SK-N-SH (cell line): ENCODE data around the gene NUF2. TPM values are rescaled to one million over a fixed set of nuclear protein-coding genes. Genes with fewer than 3 reads are reported as not detected.

Experiments
- CTCF ChIA-PET: fragments of 300-600, 350-600 bp; formaldehyde crosslinking; extraction: SDS; loops from one replicate; lab custom pipeline; 2021; lab: Yijun Ruan, JAX
- POLR2A ChIA-PET: fragments of 350-600 bp; sonication (Branson Sonifier 250); formaldehyde crosslinking; extraction: SDS; loops from one replicate; lab custom pipeline; 2020; ENCODE audit warnings: antibody characterized with exemption, inconsistent platforms; lab: Yijun Ruan, JAX
- DNase-seq: peaks from one replicate; pipeline ENCODE4 v3.0.0; 2012
- H2AFZ ChIP-seq: fragments of 200-600 bp; sonication (generic); 2 replicates; pipeline ENCODE4 v1.8.1; 2016; ENCODE audit warnings: antibody characterized with exemption, mild to moderate bottlenecking, low read depth
- H3F3A ChIP-seq: fragments of 200-600 bp; sonication (generic); replicated peaks from 2 replicates; pipeline ENCODE3; 2016; ENCODE audit warnings: antibody characterized with exemption, mild to moderate bottlenecking; ENCODE audit not compliant: insufficient read depth
- H3K27ac ChIP-seq, 2 experiments: fragments of 200-500 bp in 1 of 2; fragments of 200-600 bp in 1 of 2; sonication (Bioruptor generic) in 1 of 2; sonication (generic), shearing (Covaris generic) in 1 of 2; 2 replicates each; pipeline versions ENCODE4 v1.5.1 to v1.6.1; 2014 to 2016; ENCODE audit warnings: low read depth in 2 of 2, inconsistent platforms in 1 of 2, low read length in 1 of 2, mild to moderate bottlenecking in 1 of 2, mixed read lengths in 1 of 2
- H3K27me3 ChIP-seq: fragments of 200-600 bp; sonication (generic), shearing (Covaris generic); 2 replicates; pipeline ENCODE4 v1.6.1; 2016; ENCODE audit warnings: mixed run types; ENCODE audit not compliant: insufficient read depth
- H3K36me3 ChIP-seq, 2 experiments: fragments of 200-500 bp in 1 of 2; fragments of 200-600 bp in 1 of 2; sonication (Bioruptor generic) in 1 of 2; sonication (generic) in 1 of 2; replicated peaks in 1 of 2; 2 replicates each; pipeline versions ENCODE3 to v1.5.1; 2014 to 2016; ENCODE audit warnings: low read length in 1 of 2, mild to moderate bottlenecking in 1 of 2; ENCODE audit not compliant: insufficient read depth in 2 of 2, control insufficient read depth in 1 of 2
- H3K4me1 ChIP-seq, 2 experiments: fragments of 200-500 bp in 1 of 2; fragments of 200-600 bp in 1 of 2; sonication (Bioruptor generic) in 1 of 2; sonication (generic), shearing (Covaris generic) in 1 of 2; 2 replicates each; pipeline versions ENCODE4 v1.5.1 to v1.6.1; 2014 to 2016; ENCODE audit warnings: low read depth in 1 of 2, low read length in 1 of 2, mixed run types in 1 of 2; ENCODE audit not compliant: insufficient read depth in 2 of 2, control insufficient read depth in 1 of 2
- H3K4me2 ChIP-seq: fragments of 200-600 bp; sonication (generic), shearing (Covaris generic); 2 replicates; pipeline ENCODE4 v1.6.1; 2017; ENCODE audit warnings: mixed run types
- H3K4me3 ChIP-seq, 2 experiments: fragments of 200-500 bp in 1 of 2; fragments of 200-600 bp in 1 of 2; sonication (Bioruptor generic) in 1 of 2; sonication (generic), shearing (Covaris generic) in 1 of 2; 2 replicates each; pipeline versions ENCODE4 v1.5.1 to v1.8.1; 2014 to 2016; ENCODE audit warnings: low read depth in 2 of 2, inconsistent platforms in 1 of 2, low read length in 1 of 2, mild to moderate bottlenecking in 1 of 2, mixed read lengths in 1 of 2, moderate library complexity in 1 of 2
- H3K79me2 ChIP-seq: fragments of 200-600 bp; sonication (generic); 2 replicates; pipeline ENCODE4 v1.8.1; 2017; ENCODE audit warnings: mild to moderate bottlenecking; ENCODE audit not compliant: insufficient read depth
- H3K9ac ChIP-seq: fragments of 200-600 bp; sonication (generic); 2 replicates; pipeline ENCODE4 v1.6.1; 2017; ENCODE audit warnings: mixed run types
- H3K9me2 ChIP-seq: fragments of 200-600 bp; sonication (generic); 2 replicates; pipeline ENCODE4 v1.6.1; 2017; ENCODE audit warnings: mixed run types
- H3K9me3 ChIP-seq: fragments of 200-600 bp; sonication (generic); 2 replicates; pipeline ENCODE4 v1.6.1; 2017; ENCODE audit warnings: mixed run types, mild to moderate bottlenecking, moderate library complexity
- H4K20me1 ChIP-seq: fragments of 200-600 bp; sonication (generic); 2 replicates; pipeline ENCODE4 v1.6.1; 2017; ENCODE audit warnings: mild to moderate bottlenecking, mixed run types; ENCODE audit not compliant: insufficient read depth
- CHD2 ChIP-seq: fragments of 150-350 bp; IDR thresholded peaks from 2 replicates; pipeline ENCODE4 v1.6.1; 2018; ENCODE audit warnings: low read length; ENCODE audit not compliant: partially characterized antibody
- EP300 ChIP-seq, 2 experiments: IDR thresholded peaks; 2 replicates each; pipeline versions ENCODE4 v1.4.0 to v1.6.1; 2012; ENCODE audit warnings: borderline replicate concordance in 1 of 2, low read depth in 1 of 2, low read length in 1 of 2
- FOSL2 ChIP-seq: IDR thresholded peaks from 2 replicates; pipeline ENCODE4 v1.4.0; 2012; ENCODE audit warnings: low read depth, mild to moderate bottlenecking, moderate library complexity, borderline replicate concordance
- FOXJ3 ChIP-seq: sonication (generic); formaldehyde crosslinking; IDR thresholded peaks from 2 replicates; pipeline ENCODE4 v1.5.1; 2020; ENCODE audit warnings: mild to moderate bottlenecking, missing genetic modification reagents
- GABPA ChIP-seq: IDR thresholded peaks from 2 replicates; pipeline ENCODE4 v1.4.0; 2012; ENCODE audit warnings: low read depth, mild to moderate bottlenecking
- JUND ChIP-seq: IDR thresholded peaks from 2 replicates; pipeline ENCODE4 v1.4.0; 2012
- NFIC ChIP-seq: IDR thresholded peaks from 2 replicates; pipeline ENCODE4 v1.4.0; 2012; ENCODE audit warnings: borderline replicate concordance
- NRF1 ChIP-seq: IDR thresholded peaks from 2 replicates; pipeline ENCODE4 v1.6.1; 2012; ENCODE audit warnings: low read depth, mild to moderate bottlenecking, low read length
- RCOR1 ChIP-seq: fragments of 150-350 bp; IDR thresholded peaks from 2 replicates; pipeline ENCODE4 v1.6.1; 2017; ENCODE audit warnings: antibody characterized with exemption, low read length
- RFX5 ChIP-seq: IDR thresholded peaks from 2 replicates; pipeline ENCODE4 v1.6.1; 2012; ENCODE audit warnings: mild to moderate bottlenecking, improper control_type of control experiment, low read length
- SIN3A ChIP-seq: IDR thresholded peaks from 2 replicates; pipeline ENCODE4 v1.6.1; 2012; ENCODE audit warnings: low read depth, mild to moderate bottlenecking, low read length, moderate library complexity, borderline replicate concordance
- SMC3 ChIP-seq: IDR thresholded peaks from 2 replicates; pipeline ENCODE4 v1.6.1; 2012; ENCODE audit warnings: low read depth, low read length, improper control_type of control experiment
- TCF12 ChIP-seq: IDR thresholded peaks from 2 replicates; pipeline ENCODE4 v1.4.0; 2012
- TEAD4 ChIP-seq: IDR thresholded peaks from 2 replicates; pipeline ENCODE4 v1.4.0; 2012; ENCODE audit warnings: mild to moderate bottlenecking, borderline replicate concordance; ENCODE audit not compliant: insufficient read depth
- WGBS: methylation state at CpG from one replicate; pipeline ENCODE4 v1.1.6; 2017; ENCODE audit warnings: low lambda C conversion rate; 5-methylcytosine and 5-hydroxymethylcytosine counted together
- polyA plus RNA-seq, 3 experiments: library from polyadenylated mRNA; depleted of rRNA; stranded (reverse); fragments of >200 nt; gene quantifications; 2 replicates each; pipeline ENCODE4 v1.2.3, GENCODE V29; 2012
- TF ChIP-seq, protein P1 (sequence below): fragments of 150-350 bp; IDR thresholded peaks from 2 replicates; pipeline ENCODE4 v1.6.1; 2017; ENCODE audit warnings: antibody characterized with exemption, low read length, low read depth, borderline replicate concordance
- TF ChIP-seq, protein P2 (sequence below): IDR thresholded peaks from 2 replicates; pipeline ENCODE4 v1.6.1; 2012; ENCODE audit warnings: mild to moderate bottlenecking, low read depth, low read length, moderate library complexity
- TF ChIP-seq, protein P3 (sequence below): IDR thresholded peaks from 2 replicates; pipeline ENCODE4 v1.4.0; 2012; ENCODE audit warnings: low read depth, borderline replicate concordance
- TF ChIP-seq, protein P4 (sequence below): fragments of 200-600 bp; sonication (generic); IDR thresholded peaks from 2 replicates; pipeline ENCODE4 v1.6.1; 2017; ENCODE audit warnings: antibody characterized with exemption, mild to moderate bottlenecking, moderate library complexity
- TF ChIP-seq, protein P5 (sequence below): IDR thresholded peaks from 2 replicates; pipeline ENCODE4; 2012

NUF2 gene
- polyA plus RNA-seq, 1 of the 3 experiments (the other 2 are of a cell fraction) = 11.3 TPM

DNA sequence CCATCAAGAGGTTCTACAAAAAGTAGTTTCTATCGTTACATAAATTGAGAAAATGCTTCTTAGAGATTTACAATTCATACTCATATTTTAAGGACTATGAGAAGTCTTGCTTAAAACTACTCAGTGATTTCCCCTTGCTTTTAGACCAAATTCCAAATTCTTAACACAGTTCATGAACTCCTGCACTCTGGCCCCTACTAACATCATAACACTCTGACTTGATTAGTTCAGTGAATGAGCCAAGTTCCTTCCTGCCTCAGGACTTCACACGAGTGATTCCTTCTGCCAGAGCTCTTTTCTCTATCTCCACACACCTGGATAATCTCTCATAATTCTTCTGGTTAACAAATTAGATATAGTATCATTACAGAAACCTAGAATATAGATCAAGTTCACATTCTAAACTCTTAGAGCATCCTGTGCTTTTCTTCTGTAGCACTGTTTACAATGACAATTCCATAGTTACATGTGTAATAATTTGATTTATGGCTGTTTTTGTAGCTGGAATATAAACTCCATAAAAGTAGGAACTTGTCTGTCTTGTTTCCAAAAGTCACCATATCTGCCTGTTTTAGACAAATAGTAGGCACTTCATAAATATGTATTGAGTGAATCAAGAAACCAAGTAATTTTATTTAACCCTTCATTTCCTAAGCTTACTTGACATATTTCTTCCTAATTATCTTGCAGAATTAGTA lies 59.9 kb downstream of the NUF2 start:
- TF ChIP-seq TEAD4 (no peak), SMC3 (no peak), RFX5 (no peak), EP300 (IDR thresholded peaks at IDR 0.05; ENCODE audit: borderline replicate concordance in 1 of 2, low read depth in 1 of 2, low read length in 1 of 2) (no peak), NRF1 (no peak), TCF12 (no peak), JUND (no peak), NFIC (no peak), FOXJ3 (CRISPR knock-in tag) (no peak), FOSL2 (no peak), GABPA (no peak), SIN3A (no peak), RCOR1 (no peak), CHD2 (no peak)
- TF ChIP-seq, protein P1, sequence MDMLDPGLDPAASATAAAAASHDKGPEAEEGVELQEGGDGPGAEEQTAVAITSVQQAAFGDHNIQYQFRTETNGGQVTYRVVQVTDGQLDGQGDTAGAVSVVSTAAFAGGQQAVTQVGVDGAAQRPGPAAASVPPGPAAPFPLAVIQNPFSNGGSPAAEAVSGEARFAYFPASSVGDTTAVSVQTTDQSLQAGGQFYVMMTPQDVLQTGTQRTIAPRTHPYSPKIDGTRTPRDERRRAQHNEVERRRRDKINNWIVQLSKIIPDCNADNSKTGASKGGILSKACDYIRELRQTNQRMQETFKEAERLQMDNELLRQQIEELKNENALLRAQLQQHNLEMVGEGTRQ = no peak
- TF ChIP-seq, protein P2, sequence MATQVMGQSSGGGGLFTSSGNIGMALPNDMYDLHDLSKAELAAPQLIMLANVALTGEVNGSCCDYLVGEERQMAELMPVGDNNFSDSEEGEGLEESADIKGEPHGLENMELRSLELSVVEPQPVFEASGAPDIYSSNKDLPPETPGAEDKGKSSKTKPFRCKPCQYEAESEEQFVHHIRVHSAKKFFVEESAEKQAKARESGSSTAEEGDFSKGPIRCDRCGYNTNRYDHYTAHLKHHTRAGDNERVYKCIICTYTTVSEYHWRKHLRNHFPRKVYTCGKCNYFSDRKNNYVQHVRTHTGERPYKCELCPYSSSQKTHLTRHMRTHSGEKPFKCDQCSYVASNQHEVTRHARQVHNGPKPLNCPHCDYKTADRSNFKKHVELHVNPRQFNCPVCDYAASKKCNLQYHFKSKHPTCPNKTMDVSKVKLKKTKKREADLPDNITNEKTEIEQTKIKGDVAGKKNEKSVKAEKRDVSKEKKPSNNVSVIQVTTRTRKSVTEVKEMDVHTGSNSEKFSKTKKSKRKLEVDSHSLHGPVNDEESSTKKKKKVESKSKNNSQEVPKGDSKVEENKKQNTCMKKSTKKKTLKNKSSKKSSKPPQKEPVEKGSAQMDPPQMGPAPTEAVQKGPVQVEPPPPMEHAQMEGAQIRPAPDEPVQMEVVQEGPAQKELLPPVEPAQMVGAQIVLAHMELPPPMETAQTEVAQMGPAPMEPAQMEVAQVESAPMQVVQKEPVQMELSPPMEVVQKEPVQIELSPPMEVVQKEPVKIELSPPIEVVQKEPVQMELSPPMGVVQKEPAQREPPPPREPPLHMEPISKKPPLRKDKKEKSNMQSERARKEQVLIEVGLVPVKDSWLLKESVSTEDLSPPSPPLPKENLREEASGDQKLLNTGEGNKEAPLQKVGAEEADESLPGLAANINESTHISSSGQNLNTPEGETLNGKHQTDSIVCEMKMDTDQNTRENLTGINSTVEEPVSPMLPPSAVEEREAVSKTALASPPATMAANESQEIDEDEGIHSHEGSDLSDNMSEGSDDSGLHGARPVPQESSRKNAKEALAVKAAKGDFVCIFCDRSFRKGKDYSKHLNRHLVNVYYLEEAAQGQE = no peak
- TF ChIP-seq, protein P3, sequence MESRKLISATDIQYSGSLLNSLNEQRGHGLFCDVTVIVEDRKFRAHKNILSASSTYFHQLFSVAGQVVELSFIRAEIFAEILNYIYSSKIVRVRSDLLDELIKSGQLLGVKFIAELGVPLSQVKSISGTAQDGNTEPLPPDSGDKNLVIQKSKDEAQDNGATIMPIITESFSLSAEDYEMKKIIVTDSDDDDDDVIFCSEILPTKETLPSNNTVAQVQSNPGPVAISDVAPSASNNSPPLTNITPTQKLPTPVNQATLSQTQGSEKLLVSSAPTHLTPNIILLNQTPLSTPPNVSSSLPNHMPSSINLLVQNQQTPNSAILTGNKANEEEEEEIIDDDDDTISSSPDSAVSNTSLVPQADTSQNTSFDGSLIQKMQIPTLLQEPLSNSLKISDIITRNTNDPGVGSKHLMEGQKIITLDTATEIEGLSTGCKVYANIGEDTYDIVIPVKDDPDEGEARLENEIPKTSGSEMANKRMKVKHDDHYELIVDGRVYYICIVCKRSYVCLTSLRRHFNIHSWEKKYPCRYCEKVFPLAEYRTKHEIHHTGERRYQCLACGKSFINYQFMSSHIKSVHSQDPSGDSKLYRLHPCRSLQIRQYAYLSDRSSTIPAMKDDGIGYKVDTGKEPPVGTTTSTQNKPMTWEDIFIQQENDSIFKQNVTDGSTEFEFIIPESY = no peak
- TF ChIP-seq, protein P4, sequence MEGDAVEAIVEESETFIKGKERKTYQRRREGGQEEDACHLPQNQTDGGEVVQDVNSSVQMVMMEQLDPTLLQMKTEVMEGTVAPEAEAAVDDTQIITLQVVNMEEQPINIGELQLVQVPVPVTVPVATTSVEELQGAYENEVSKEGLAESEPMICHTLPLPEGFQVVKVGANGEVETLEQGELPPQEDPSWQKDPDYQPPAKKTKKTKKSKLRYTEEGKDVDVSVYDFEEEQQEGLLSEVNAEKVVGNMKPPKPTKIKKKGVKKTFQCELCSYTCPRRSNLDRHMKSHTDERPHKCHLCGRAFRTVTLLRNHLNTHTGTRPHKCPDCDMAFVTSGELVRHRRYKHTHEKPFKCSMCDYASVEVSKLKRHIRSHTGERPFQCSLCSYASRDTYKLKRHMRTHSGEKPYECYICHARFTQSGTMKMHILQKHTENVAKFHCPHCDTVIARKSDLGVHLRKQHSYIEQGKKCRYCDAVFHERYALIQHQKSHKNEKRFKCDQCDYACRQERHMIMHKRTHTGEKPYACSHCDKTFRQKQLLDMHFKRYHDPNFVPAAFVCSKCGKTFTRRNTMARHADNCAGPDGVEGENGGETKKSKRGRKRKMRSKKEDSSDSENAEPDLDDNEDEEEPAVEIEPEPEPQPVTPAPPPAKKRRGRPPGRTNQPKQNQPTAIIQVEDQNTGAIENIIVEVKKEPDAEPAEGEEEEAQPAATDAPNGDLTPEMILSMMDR = no peak
- TF ChIP-seq, protein P5, sequence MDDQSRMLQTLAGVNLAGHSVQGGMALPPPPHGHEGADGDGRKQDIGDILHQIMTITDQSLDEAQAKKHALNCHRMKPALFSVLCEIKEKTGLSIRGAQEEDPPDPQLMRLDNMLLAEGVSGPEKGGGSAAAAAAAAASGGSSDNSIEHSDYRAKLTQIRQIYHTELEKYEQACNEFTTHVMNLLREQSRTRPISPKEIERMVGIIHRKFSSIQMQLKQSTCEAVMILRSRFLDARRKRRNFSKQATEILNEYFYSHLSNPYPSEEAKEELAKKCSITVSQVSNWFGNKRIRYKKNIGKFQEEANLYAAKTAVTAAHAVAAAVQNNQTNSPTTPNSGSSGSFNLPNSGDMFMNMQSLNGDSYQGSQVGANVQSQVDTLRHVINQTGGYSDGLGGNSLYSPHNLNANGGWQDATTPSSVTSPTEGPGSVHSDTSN = no peak
- Histone ChIP-seq H3K4me2 (no peak overlapping the region), H3K27ac (no peak overlapping the region), H3K4me1 (no peaks in the 10 kb centered on the region), H3K79me2 (no peaks in the 10 kb centered on the region), H3K4me3 (no peak overlapping the region), H3K36me3 (no peaks in the 10 kb centered on the region), H3K27me3 (no peaks in the 10 kb centered on the region; the same call in none of the 2 replicates), H3K9me2 (no peaks in the 10 kb centered on the region), H3F3A (no peaks in the 10 kb centered on the region), H2AFZ (no peak overlapping the region), H3K9ac (no peak overlapping the region), H4K20me1 (no peaks in the 10 kb centered on the region), H3K9me3 (no peaks in the 10 kb centered on the region)
- ChIA-PET CTCF (interaction anchor here (0.8 to 2.4 kb wide), 3 partner anchors 10 to 22 kb away, joined by 3 to 7 read pairs (median 5); no protein-coding TSS in a partner anchor), POLR2A (no interaction called here)
- no peak for DNase-seq
- WGBS = 17% methylated on average over 2 of the region's 2 CpGs
